HG03103 (cell line): Measurements from ENCODE around the gene STC2.

Source experiments
- ATAC-seq: cut with Tn5 transposase; IDR thresholded peaks from one replicate; pipeline ENCODE4 v1.9.1; 2021; ENCODE audit warnings: low read depth; ENCODE audit not compliant: unreplicated experiment

Gene STC2

DNA sequence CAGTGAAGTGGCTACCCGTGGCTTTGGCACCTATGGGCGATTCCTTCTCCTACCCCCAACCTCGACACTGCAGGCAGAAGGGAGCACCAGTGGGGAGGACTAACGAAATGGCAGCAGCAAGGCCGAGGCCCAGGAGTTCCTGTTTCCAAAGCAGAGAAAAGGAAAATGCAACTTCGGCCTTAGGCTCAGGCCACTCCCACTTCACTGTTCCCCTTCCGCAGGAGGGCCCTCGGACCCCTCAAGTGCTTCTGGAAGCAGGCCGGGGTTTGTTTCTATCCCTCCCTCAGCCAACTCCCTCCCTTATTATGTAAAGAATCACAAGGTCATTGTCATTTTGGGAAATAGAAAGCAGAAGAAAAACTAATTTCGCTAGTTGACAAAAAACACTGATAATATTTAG, 56.8 kb downstream of the STC2 start:
- ATAC-seq: no peak

DNA sequence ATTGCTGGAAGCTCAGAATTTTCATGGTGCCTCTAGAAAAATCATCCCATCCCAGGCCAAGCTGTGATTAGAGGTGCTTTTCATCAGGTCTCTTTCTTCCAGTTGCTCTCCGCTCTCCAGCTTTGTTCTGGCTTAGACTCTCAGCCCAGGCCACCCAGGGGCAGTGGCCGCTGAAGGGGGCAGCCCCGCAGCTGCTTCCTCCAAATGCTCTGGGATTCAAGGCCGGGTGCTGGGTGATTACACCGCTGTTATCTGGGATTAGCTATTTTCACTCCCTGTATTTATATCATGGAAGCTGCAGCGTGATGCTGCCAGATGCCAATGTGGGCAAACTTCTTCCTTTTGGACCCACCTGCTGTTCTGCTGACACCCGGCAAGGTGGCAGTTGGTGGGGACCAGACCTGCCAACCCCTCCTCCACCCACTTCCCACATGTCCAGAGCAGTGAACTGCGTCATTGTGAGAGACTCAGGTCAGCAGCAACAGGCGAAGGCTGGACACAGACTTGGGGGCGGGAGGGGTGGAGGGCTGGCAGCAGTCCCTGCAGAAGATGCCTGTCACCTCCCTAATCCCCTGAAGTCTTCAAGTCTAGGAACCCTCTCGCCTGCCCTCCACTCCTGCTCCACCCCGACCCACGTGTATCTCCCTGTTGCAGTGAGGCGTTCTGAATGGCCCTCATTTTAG, 59.3 kb downstream of the STC2 start:
- ATAC-seq: no peak

DNA sequence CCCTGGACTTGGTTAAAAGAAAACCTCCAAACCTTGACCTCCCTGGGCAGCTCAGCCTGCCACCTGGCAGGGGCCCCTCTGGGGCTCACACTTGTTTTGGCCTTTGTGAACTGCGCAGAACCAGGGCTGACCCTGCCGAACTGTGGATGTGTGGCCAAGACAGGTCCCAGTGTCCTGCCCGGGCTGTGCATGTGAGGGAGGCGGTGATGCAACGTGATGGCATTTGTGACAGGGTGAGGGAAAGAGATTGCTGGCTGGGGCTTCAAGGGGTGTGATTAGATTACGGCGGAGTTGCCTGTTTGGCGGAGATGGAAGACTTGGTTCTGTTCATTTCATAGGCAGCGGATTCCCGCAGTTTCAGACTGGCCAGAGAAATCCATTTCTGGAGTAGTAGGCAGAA, 62.8 kb downstream of the STC2 start:
- no peak for ATAC-seq
